Keratinocyte (primary cell): ENCODE results near the gene NCAPG. TPM values are rescaled to one million over a fixed set of nuclear protein-coding genes. Genes with fewer than 3 reads are reported as not detected.

ENCODE experiments used
- DNase-seq: peaks from one replicate; pipeline ENCODE4 v3.0.0-alpha.2; 2011; ENCODE audit warnings: low read depth, missing footprints, low spot score
- FAIRE-seq: peaks from 2 replicates; lab custom pipeline; 2011; peaks lifted over from hg19 to GRCh38; lab: Jason Lieb, UNC
- H2AFZ ChIP-seq: 2 replicates; pipeline ENCODE4 v1.6.0; 2012; ENCODE audit warnings: low read length, control low read depth, inconsistent platforms; ENCODE audit not compliant: control insufficient read depth
- H3K27ac ChIP-seq: 2 replicates; pipeline ENCODE4 v1.5.1; 2011; ENCODE audit warnings: low read length; ENCODE audit not compliant: control insufficient read depth, insufficient read depth
- H3K27me3 ChIP-seq: 3 replicates; pipeline ENCODE4 v1.6.0; 2011; ENCODE audit warnings: low read length; ENCODE audit not compliant: control insufficient read depth, insufficient read depth; ENCODE audit errors: extremely low read depth
- H3K36me3 ChIP-seq, 2 experiments: 2 replicates in 1 of 2; 3 replicates in 1 of 2; pipeline ENCODE4 v1.5.1; 2011; ENCODE audit warnings: low read length in 2 of 2, mild to moderate bottlenecking in 1 of 2; ENCODE audit not compliant: control insufficient read depth in 2 of 2, insufficient read depth in 2 of 2; ENCODE audit errors: extremely low read depth in 1 of 2
- H3K4me1 ChIP-seq: 3 replicates; pipeline ENCODE4 v1.5.1; 2011; ENCODE audit warnings: low read length; ENCODE audit not compliant: control insufficient read depth, insufficient read depth; ENCODE audit errors: extremely low read depth
- H3K4me2 ChIP-seq: 3 replicates; pipeline ENCODE4 v1.6.0; 2011; ENCODE audit warnings: low read depth, low read length; ENCODE audit not compliant: control insufficient read depth, insufficient read depth; ENCODE audit errors: extremely low read depth
- H3K4me3 ChIP-seq, 3 experiments: fragments of 200-600 bp in 1 of 3; sonication (generic) in 1 of 3; 2 replicates in 2 of 3; 3 replicates in 1 of 3; pipeline ENCODE4 v1.5.1; 2011 to 2016; ENCODE audit warnings: low read length in 3 of 3, mild to moderate bottlenecking in 3 of 3, control low read depth in 2 of 3, inconsistent platforms in 1 of 3, low read depth in 1 of 3, mixed read lengths in 1 of 3, mixed run types in 1 of 3, moderate library complexity in 1 of 3; ENCODE audit not compliant: control insufficient read depth in 2 of 3, insufficient read depth in 2 of 3; ENCODE audit errors: extremely low read depth in 1 of 3
- H3K79me2 ChIP-seq: 2 replicates; pipeline ENCODE4 v1.6.0; 2012; ENCODE audit warnings: low read length; ENCODE audit not compliant: control insufficient read depth, insufficient read depth
- H3K9ac ChIP-seq: 3 replicates; pipeline ENCODE4 v1.6.0; 2011; ENCODE audit warnings: low read length; ENCODE audit not compliant: control insufficient read depth, insufficient read depth; ENCODE audit errors: extremely low read depth
- H3K9me1 ChIP-seq: 3 replicates; pipeline ENCODE4 v1.6.0; 2011; ENCODE audit warnings: low read length; ENCODE audit not compliant: control insufficient read depth, insufficient read depth; ENCODE audit errors: extremely low read depth
- H3K9me3 ChIP-seq: 2 replicates; pipeline ENCODE4 v1.5.1; 2012; ENCODE audit warnings: low read depth, low read length; ENCODE audit not compliant: control insufficient read depth
- H4K20me1 ChIP-seq: 3 replicates; pipeline ENCODE4 v1.6.0; 2011; ENCODE audit warnings: low read length; ENCODE audit not compliant: control insufficient read depth, insufficient read depth; ENCODE audit errors: extremely low read depth
- EZH2 ChIP-seq: IDR thresholded peaks from one replicate; pipeline ENCODE4 v1.6.1; 2012; ENCODE audit warnings: inconsistent platforms, mild to moderate bottlenecking, low read length, moderate library complexity
- dilution Hi-C: fragments of 300-500 bp; cut with MboI; formaldehyde crosslinking; loops from one replicate; pipeline ENCODE4 v1.7.0; 2020; ENCODE audit warnings: low sequenced_read_pairs; ENCODE audit not compliant: extremely low pct_ligation_motif_present
- polyA plus RNA-seq, 5 experiments: library from polyadenylated mRNA; depleted of rRNA in 3 of 5; stranded (reverse) in 3 of 5; stranded (forward) in 1 of 5; unstranded in 1 of 5; fragments of >200 nt; gene quantifications; 1 replicate in 1 of 5; 2 replicates in 3 of 5; 3 replicates in 1 of 5; pipeline versions ENCODE4 v1.2.1 to v1.2.3, GENCODE V29; 2011 to 2012; ENCODE audit warnings: missing spikeins in 2 of 5, low read depth in 1 of 5, low replicate concordance in 1 of 5
- TF ChIP-seq, protein P1 (sequence below), 3 experiments: IDR thresholded peaks in 1 of 3; conservative IDR thresholded peaks in 1 of 3; optimal IDR thresholded peaks in 1 of 3; 2 replicates in 2 of 3; 3 replicates in 1 of 3; pipeline versions ENCODE3 to v1.5.1; 2011; ENCODE audit warnings: low read length in 3 of 3, mild to moderate bottlenecking in 3 of 3, moderate library complexity in 2 of 3, control low read depth in 1 of 3, inconsistent platforms in 1 of 3; ENCODE audit not compliant: insufficient read depth in 2 of 3; ENCODE audit errors: extremely low read depth in 1 of 3

The NCAPG gene
- polyA plus RNA-seq, 1 donor (not counting 4 experiments of a cell fraction or from before 2014, with no cell fraction given), result 18.0 TPM

DNA sequence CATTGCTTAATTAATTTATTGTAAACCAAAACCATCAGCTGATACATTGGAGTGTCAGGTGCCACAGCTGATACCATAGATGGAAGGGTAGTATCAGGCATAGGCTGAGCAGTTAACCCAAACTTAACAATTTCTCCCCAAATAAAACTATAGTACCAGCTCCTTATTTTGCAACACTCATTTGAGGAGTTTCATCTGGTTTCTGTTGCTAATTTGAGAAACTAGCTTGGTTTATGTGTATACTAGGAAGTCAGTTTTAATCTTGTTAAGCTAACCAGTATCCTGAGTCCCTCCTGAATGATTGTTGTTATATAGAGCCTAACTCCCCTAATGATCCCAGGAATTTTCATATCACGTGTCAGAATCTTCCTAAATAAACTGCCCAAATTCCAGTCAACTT lies 13.0 kb upstream of the NCAPG start:
- no peak overlapping the region for H3K9ac ChIP-seq
- H3K4me3 ChIP-seq, result no peak overlapping the region
- dilution Hi-C loops, result no loop called here
- peaks cover 5 to 9% of the 10 kb centered on the region in 2 experiments for H3K36me3 ChIP-seq
- no peaks in the 10 kb centered on the region for H4K20me1 ChIP-seq
- H2AFZ ChIP-seq, result no peak overlapping the region
- no peak for DNase-seq
- no peak overlapping the region for H3K4me2 ChIP-seq
- no peaks in the 10 kb centered on the region for H3K9me1 ChIP-seq
- no peaks in the 10 kb centered on the region for H3K4me1 ChIP-seq
- no peak for FAIRE-seq
- no peaks in the 10 kb centered on the region for H3K9me3 ChIP-seq
- no peaks in the 10 kb centered on the region for H3K79me2 ChIP-seq
- no peak overlapping the region for H3K27ac ChIP-seq
- H3K27me3 ChIP-seq, result no peaks in the 10 kb centered on the region
- TF ChIP-seq, protein P1, sequence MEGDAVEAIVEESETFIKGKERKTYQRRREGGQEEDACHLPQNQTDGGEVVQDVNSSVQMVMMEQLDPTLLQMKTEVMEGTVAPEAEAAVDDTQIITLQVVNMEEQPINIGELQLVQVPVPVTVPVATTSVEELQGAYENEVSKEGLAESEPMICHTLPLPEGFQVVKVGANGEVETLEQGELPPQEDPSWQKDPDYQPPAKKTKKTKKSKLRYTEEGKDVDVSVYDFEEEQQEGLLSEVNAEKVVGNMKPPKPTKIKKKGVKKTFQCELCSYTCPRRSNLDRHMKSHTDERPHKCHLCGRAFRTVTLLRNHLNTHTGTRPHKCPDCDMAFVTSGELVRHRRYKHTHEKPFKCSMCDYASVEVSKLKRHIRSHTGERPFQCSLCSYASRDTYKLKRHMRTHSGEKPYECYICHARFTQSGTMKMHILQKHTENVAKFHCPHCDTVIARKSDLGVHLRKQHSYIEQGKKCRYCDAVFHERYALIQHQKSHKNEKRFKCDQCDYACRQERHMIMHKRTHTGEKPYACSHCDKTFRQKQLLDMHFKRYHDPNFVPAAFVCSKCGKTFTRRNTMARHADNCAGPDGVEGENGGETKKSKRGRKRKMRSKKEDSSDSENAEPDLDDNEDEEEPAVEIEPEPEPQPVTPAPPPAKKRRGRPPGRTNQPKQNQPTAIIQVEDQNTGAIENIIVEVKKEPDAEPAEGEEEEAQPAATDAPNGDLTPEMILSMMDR (optimal IDR thresholded peaks at IDR 0.05 in 1 of 3, IDR thresholded peaks at IDR 0.05 in 1 of 3, conservative IDR thresholded peaks at IDR 0.05 in 1 of 3; ENCODE audit: extremely low read depth in 1 of 3, insufficient read depth in 2 of 3, low read length in 3 of 3), result no peak
- TF ChIP-seq EZH2, result no peak

DNA sequence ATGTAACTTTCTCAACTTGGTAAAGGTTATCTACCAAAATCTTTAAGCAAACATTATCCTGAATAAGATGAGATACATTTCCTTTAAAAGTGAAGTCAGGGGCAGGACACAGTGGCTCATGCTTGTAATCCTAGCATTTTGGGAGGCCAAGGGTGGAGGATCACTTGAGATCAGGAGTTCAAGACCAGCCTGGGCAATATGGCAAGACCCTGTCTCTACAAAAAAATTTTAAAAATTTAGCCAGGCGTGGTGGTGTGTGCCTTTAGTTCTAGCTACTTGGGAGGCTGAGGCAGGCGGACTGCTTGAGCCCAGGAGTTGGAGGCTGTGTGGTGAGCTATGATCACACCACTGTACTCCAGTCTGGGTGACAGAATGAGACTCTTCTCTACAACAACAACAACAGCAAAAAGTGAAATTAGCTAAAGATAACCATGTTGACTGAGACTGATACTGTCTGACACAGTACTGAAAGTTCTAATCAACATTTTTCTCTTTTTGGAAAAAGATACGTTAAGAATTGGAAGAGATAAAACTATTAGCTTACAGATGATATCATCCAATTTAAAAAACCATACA lies 5.1 kb upstream of the NCAPG start:
- Histone ChIP-seq H3K27me3 (no peaks in the 10 kb centered on the region), H3K4me1 (peaks cover 14% of the 10 kb centered on the region), H3K9me1 (no peaks in the 10 kb centered on the region), H3K9ac (no peak overlapping the region), H3K36me3 (peaks cover 16 to 29% of the 10 kb centered on the region in 2 experiments), H3K27ac (no peak overlapping the region), H3K4me3 (no peak overlapping the region), H2AFZ (no peak overlapping the region), H3K4me2 (no peak overlapping the region), H3K9me3 (no peaks in the 10 kb centered on the region), H4K20me1 (no peaks in the 10 kb centered on the region), H3K79me2 (peaks cover 64% of the 10 kb centered on the region)
- TF ChIP-seq, protein P1 (optimal IDR thresholded peaks at IDR 0.05 in 1 of 3, IDR thresholded peaks at IDR 0.05 in 1 of 3, conservative IDR thresholded peaks at IDR 0.05 in 1 of 3; ENCODE audit: extremely low read depth in 1 of 3, insufficient read depth in 2 of 3, low read length in 3 of 3), result no peak
- no peak for TF ChIP-seq EZH2
- dilution Hi-C loops, result no loop called here
- no peak for DNase-seq
- FAIRE-seq, result no peak
